HG03139 (cell line): ENCODE results near the gene PTPRT.

ENCODE experiments used
- ATAC-seq: cut with Tn5 transposase; IDR thresholded peaks from one replicate; pipeline ENCODE4 v1.9.1; 2021; ENCODE audit not compliant: unreplicated experiment

The PTPRT gene

DNA sequence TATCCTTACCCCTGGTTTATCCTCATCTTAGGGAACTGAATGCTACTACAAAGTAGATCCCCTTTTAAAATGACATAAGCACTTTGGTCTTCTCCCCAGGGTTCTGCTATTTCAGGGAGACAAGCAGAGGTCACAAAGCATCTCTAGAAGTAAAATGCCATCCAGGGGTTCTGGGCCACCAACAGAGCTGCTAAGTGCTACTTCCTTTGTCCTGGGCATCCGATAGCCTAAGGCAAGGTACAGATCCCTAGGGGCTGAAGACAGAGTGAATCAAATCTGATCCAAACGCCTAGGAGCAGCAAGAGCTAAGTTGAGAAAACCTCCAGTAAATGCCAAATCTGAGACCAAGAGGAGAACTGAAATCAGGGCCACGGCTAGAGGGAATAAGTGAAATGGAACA, 161.2 kb downstream of the PTPRT start:
- no peak for ATAC-seq

GRCh38 chr20:43023836-43024235, 165.9 kb downstream of the PTPRT start:
- no peak for ATAC-seq

DNA sequence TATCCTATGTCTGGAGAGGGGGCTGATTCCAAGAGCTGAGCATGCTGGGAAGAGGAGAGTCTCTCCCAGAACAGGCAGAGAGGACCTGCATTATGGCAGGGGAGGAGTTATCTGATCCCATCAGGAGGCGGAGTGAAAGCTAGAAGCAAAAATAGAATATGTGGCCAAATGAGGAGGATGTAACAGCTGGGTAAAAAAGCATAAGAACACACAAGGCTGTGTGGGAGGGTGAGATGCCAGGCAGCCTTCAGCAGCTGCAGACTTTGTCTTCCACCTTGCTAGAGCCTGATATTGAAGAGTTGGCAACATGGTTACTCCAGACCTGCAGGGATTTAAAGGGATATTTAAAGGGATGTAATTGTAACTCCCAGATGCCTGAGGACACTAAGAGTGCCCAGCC, 167.1 kb downstream of the PTPRT start:
- no peak for ATAC-seq

DNA sequence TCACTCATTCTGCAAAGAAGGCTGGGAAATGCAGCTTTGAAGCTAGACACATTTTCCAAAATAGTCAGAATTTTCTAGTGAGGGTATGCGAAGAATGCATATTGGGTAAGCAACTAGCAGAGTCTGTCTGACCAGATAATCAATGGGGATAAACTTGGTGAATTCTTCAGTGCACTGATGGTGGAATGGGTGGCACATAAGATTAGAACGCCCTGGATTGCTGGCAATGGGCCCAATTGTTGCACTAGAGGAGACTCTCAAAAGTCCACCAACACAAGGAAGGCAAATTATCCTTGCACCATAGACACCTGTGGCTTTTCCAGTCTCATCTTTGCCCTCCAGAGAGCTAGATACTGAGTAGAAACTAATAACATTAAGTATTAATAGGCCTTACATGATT, 167.6 kb downstream of the PTPRT start:
- no peak for ATAC-seq

GRCh38 chr20:43017241-43018030, 172.3 kb downstream of the PTPRT start:
- ATAC-seq: no peak

DNA sequence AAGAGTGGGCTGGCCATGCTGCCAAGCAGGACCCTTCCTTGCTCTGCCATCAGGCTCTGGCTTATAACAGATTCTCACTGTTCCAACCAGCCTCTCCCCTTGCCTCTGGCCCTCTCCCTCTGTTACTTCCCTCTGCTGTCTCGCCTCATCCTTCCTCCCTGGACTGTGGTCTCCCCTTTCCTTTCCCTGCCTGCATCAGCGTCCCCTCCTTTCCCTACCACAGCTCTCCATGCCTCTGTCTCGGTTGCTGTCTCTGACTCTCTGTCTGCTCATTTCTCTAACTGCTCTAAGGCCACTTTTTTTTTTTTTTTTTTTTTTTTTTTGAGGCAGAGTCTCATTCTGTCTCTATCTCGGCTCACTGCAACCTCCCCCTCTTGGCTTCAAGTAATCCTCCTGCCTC, 173.4 kb downstream of the PTPRT start:
- ATAC-seq: no peak

DNA sequence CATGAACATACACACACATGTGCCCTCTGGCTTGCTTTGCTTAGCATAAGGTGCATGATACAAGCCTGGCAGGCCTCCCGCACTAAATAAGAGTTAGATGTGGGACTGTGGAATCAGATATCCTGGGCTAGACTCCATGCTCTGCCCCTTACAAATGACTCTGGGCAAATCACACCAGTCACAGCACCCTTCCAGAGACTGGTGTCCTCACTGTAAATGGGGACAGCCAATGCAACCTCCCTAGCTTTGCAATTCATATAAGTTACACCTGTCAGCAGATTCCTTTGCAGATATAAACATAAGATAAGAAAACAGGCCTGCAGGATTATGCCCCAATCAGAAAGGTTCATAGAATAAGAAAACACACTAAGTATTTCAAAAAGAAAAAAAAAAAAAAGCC, 174.1 kb downstream of the PTPRT start:
- no peak for ATAC-seq

- no peak for ATAC-seq
Observed at GRCh38 chr20:43014206-43014605, 175.5 kb downstream of the PTPRT start.

GRCh38 chr20:43011491-43011890, 178.2 kb downstream of the PTPRT start:
- no peak for ATAC-seq

DNA sequence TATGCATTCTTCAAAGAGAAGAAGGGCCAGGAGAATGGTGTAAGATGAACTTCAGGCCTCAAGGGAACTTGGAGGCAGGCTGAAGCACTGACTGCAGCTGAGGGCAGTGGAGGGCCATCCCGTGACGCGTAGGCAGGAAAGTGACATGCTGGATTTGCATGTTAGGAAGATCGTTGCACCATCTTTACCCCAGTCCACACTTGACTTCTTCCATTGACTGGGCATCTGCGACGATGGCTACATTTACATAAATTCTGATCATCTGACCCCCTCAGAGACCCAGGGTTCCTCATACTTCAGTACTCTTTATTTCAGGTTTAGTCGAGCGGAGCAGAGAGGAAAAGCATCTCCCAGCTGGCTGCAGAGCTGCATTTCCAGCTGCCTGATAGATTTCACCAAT, 180.2 kb downstream of the PTPRT start:
- no peak for ATAC-seq

GRCh38 chr20:43007525-43007924, 182.2 kb downstream of the PTPRT start:
- no peak for ATAC-seq

GRCh38 chr20:43006651-43007375, 182.9 kb downstream of the PTPRT start:
- ATAC-seq: no peak

- no peak for ATAC-seq
Observed at GRCh38 chr20:43003318-43003944, 186.3 kb downstream of the PTPRT start.

GRCh38 chr20:42996141-42996540, 193.6 kb downstream of the PTPRT start:
- ATAC-seq: no peak

DNA sequence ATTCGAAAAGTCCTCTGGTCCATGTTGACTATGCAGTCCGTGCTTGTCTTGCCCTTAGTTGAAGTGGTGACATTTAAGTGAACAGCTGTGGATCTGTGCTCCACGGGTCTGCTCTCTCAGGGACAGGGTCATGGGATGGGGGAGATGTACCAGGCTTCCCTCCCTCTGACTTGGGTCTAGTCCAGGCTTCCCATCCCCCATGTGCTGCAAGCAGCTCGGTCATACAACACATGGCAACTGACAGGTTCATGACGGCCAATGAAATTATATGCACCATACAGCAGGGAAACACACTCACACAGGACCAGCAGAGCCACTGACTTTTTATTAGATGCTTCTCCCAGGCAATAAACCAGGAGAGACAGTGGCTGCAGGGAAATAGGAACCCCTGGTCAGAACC, 201.4 kb downstream of the PTPRT start:
- no peak for ATAC-seq

GRCh38 chr20:42987376-42988114, 202.2 kb downstream of the PTPRT start:
- ATAC-seq: no peak

- no peak for ATAC-seq
Observed at GRCh38 chr20:42986143-42986773, 203.4 kb downstream of the PTPRT start.

DNA sequence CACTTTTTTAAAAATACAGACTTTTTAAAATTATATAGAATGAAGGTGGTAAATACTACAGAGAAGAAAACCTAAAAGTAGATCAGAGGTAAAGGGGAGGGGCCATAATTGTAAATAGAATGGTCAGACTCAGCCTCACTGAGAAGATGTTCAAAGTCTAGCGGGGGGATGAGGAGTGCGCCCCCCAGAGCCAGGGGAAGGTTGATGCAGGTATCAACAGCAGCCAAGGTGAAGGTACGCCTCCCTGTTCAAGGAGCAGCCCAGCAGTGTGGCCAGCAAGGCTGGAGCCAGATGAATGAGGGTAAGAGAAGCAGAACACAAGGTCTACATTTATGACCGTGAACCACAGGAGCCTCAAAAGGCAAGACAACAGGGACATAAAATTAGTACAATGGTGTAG, 204.1 kb downstream of the PTPRT start:
- ATAC-seq: no peak

DNA sequence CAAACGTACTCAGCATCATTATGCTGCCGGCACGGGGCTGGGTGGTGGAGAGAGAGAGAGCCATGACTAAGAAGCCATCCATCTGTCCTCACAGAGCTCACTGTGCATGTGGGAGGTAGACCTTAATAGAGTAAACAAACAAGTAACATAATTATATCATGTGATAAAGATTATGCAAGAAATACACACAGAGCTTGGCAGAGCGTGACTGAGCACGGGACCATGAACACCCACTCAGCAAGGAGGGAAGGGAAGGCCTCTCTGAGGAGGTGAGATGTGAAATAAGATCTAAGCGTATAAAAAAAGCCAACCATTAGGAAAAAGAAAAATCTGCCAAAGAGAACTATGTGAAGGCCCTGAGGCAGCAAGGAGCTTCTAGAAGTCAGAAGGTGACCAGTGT, 207.5 kb downstream of the PTPRT start:
- no peak for ATAC-seq

DNA sequence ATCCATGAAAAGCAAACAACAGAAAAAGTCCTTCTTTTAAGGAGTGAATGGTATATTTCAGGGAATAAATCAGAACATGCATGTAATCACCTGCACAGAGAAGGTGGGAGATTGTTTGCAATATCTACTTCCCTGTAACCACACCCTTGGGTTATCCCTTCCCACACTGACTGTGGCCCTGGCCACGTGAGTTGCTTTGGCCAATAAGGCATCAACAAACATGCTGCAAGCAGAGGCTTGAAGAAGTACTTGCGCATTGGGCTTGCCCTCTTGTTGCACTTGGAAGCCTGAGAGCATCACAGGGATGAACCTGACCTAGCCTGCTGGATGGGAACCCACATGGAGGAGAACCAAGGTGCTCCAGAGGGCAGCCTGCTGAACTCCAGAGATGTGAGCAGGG, 208.5 kb downstream of the PTPRT start:
- no peak for ATAC-seq

DNA sequence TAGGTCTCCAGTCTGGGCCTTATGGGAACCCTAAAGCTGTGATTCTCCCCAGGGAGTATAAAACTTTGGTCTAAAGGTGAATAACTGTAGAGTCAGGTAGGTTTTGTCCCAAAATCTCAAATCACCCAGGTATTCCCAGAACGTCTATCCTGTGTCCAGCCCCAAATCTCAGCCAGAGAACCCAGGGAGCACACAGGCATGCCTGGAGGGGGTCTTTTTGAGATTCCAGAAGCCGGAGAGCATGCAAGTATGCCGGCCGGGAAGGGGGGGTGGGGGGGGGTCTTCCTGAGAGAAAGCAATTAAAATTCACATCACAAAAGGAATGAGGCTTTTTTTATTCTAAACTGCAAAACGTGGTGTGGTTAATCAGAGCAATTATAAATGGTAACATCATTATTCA, 210.0 kb downstream of the PTPRT start:
- ATAC-seq: no peak
